Prostate gland (tissue), 2 donors: ENCODE data around the gene PIGH.

Experiments
- POLR2AphosphoS5 ChIP-seq: sonication (generic); formaldehyde crosslinking; IDR thresholded peaks from one replicate; pipeline ENCODE4 v1.6.1; 2017; ENCODE audit warnings: antibody characterized with exemption
- TF ChIP-seq, protein P1 (sequence below), 4 experiments: fragments of 200-600 bp in 2 of 4; fragments of 450-650 bp in 2 of 4; sonication (generic) in 2 of 4; IDR thresholded peaks; 1 replicate in 3 of 4; 2 replicates in 1 of 4; pipeline ENCODE4 v1.5.1; 2016 to 2019; ENCODE audit warnings: antibody characterized with exemption in 4 of 4, mild to moderate bottlenecking in 2 of 4, moderate library complexity in 2 of 4

DNA sequence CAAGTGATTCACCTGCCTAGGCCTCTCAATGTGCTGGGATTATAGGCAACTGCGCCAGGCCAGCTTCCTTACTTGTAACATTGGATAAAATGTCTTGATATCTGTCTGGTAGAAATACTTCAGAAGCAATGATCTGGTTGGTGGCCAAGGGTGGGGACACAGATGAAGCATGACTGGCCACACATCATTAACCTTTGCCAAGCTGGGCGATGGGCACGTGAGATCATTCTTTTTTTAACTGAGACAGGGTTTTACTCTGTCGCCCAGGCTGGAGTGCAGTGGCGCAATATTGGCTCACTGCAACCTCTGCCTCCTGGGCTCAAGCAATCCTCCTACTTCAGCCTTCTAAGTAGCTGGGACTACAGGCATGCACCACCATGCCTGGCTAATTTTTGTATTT is 35.8 kb downstream of the PIGH start:
- TF ChIP-seq, protein P1, sequence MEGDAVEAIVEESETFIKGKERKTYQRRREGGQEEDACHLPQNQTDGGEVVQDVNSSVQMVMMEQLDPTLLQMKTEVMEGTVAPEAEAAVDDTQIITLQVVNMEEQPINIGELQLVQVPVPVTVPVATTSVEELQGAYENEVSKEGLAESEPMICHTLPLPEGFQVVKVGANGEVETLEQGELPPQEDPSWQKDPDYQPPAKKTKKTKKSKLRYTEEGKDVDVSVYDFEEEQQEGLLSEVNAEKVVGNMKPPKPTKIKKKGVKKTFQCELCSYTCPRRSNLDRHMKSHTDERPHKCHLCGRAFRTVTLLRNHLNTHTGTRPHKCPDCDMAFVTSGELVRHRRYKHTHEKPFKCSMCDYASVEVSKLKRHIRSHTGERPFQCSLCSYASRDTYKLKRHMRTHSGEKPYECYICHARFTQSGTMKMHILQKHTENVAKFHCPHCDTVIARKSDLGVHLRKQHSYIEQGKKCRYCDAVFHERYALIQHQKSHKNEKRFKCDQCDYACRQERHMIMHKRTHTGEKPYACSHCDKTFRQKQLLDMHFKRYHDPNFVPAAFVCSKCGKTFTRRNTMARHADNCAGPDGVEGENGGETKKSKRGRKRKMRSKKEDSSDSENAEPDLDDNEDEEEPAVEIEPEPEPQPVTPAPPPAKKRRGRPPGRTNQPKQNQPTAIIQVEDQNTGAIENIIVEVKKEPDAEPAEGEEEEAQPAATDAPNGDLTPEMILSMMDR (IDR thresholded peaks at IDR 0.05), result no peak
- no peak for TF ChIP-seq POLR2AphosphoS5
